GM18951 (cell line): ENCODE measurements around the gene KIF11.

Experiments
- POLR2A ChIP-seq: IDR thresholded peaks from 4 replicates; pipeline ENCODE4 v1.6.1; 2011; ENCODE audit warnings: mild to moderate bottlenecking; ENCODE audit not compliant: insufficient read length, insufficient read depth; ENCODE audit errors: extremely low read depth
- in situ Hi-C: fragments of 300-500 bp; cut with MboI; formaldehyde crosslinking; loops from one replicate; pipeline ENCODE4 v1.12.0; 2022; ENCODE audit warnings: low sequenced_read_pairs, mixed read lengths, inconsistent platforms; ENCODE audit not compliant: unreplicated experiment

Gene KIF11

DNA sequence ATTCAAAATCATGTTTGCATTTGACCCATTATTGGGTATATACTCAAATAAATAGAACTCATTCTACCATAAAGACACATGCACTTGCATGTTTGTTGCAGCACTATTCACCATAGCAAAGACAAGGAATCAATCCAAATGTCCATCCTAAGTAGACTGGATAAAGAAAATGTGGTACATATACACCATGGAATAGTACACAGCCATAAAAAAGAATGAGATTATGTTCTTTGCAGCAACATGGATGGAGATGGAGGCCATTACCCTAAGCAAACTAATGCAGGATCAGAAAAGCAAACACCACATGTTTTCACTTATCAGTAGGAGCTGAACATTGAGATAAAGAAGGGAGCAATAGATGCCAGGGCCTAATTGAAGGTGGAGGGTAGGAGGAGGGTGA, 84.8 kb downstream of the KIF11 start:
- in situ Hi-C loops = no loop called here
- TF ChIP-seq POLR2A = no peak

DNA sequence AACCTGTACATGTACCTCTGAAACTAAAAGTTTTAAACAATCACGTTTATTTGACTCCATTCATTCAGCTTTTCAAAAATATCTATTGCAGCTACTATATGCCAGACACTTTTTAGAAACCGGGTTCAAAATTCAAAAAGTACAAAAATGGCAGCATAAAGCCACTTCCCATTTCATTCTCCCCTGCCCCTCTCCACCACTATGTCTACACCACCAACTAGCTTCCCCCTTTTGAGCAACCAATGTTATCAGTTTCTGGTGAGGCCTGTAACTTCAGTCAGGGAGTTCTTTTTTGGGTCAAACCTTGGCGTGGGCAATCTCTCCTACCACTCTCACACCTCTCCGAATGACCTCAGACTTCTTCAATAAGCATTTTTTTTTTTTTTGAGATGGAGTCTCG, 85.3 kb downstream of the KIF11 start:
- TF ChIP-seq POLR2A = no peak
- in situ Hi-C loops = no loop called here

DNA sequence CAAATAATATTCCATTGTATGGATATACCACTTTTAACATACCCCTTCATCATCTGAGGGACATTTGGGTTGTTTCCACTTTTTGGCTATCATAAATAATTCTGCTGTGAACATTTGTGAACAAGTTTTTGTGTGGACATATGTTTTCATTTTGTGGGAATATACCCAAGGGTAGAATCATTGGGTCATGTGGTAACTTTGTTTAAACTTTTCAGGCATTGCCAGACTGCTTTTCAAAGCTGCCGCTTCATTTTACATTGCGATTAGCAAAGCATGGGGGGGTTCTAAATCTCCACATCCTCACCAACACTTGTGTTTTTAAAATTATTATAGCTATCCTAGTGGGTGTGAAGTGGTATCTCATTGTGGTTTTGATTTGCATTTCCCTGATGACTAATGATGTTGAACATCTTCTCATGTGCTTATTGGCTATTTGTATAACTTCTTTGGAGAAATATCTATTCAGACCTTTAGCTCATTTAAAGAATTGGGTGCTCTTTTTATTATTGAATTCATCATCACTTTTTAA, 88.4 kb downstream of the KIF11 start:
- in situ Hi-C loops = no loop called here
- TF ChIP-seq POLR2A = no peak

DNA sequence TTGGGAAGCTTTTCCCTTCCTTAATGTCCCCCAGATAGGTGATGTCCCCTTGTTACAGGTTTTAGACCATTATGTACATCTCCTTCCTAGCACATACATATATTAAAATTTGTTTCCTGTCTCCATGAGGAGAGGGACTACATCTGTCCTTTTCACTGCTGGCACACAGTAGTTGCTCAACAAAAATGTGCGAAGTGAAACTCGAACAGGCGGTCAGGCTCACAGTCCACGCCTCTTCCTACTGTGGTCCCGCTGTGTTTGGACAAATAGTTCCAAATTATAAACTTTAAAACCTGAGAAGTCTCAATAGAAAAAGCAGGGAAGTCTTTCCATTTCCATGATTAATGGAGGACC, 95.6 kb downstream of the KIF11 start:
- in situ Hi-C loops = no loop called here
- TF ChIP-seq POLR2A = no peak

DNA sequence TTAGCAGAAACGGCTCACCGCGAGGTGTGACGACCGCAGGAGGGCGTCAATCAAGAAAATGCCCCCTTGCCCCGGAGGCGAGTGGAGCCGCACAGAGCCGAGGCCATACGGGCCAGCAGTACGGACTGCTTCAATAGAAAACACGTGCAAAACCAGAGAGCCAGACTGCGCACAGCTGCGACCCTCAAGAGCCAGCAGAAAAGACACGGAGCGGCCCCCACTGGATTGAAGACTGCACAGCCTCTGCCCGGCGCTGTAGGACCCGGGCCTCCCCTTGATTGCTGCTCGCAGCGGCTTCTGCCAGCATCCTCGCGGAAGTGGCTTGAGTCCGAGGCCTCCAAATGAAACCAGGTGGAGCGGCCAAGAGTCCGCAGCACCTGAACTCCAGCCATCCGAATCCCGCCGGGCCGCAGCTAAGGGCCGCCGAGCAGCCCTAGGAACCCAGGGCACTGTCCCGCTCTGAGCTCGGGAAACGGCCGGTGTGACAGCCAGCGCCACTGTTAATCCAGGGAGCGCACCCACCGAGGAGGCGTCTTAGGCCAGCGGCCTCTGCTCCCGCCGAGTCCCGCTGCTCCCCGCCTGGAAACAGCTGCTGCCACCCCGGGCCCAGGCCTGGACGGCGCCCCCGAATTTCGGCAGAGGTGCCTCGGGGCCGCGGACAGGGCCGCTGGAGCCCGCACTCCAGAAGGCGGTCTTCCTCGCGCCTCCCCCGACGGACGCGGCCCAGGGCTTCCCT, 96.2 kb downstream of the KIF11 start:
- in situ Hi-C loops = no loop called here
- TF ChIP-seq POLR2A = no peak

DNA sequence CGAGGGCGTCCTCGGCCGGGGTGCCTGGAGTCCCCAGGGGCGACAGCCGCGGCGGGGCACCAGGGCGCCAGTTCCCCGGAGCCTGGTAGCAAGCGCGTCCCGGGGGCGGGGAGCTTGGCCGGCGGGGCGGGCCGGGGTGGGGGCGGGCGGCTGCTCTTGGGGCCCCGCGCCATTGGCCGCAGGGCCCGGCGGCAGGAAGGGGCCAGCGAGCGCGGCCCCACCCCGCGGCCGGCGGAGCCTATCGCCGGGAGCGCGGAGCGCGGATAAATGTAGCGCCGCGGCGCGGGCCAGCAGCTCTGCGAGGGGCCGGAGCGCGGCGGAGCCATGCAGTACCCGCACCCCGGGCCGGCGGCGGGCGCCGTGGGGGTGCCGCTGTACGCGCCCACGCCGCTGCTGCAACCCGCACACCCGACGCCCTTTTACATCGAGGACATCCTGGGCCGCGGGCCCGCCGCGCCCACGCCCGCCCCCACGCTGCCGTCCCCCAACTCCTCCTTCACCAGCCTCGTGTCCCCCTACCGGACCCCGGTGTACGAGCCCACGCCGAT, 96.8 kb downstream of the KIF11 start, which contains the start of gene HHEX:
HHEX (plus strand) TSS at position 293 of the 548 bp plus-strand sequence; CDS start at position 325, 32 bp downstream.
- no peak for TF ChIP-seq POLR2A
- in situ Hi-C loops = no loop called here

DNA sequence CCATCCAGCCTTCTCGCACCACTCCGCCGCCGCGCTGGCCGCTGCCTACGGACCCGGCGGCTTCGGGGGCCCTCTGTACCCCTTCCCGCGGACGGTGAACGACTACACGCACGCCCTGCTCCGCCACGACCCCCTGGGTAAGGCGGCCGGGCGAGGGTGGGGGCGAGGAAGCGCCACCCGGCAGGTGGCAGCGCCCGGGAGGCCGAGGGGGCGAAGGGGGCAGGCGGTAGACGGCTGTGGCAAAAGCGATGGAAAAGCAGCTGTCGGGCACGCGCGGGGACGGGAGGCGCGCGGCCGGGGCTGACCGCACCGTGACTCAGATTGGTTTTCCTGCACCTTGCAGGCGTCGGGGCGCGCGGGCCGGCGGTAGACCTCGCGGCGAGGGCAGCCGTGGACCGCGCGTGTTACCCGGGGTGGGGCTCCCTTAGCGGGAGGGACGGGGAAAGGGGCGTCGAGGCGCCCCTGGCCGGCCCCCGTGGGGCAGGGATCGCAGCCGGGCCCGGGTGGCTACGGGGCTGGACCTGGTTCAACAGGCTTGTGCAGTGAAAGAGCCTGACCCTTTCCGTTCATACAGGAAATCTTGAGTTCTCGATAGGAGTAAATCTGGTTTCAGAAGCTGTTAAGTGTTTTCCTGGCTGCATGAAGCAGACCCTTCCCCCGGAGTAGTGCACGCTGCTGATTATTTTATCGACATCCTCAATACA, 97.4 kb downstream of the KIF11 start:
- TF ChIP-seq POLR2A = no peak
- in situ Hi-C loops = no loop called here

DNA sequence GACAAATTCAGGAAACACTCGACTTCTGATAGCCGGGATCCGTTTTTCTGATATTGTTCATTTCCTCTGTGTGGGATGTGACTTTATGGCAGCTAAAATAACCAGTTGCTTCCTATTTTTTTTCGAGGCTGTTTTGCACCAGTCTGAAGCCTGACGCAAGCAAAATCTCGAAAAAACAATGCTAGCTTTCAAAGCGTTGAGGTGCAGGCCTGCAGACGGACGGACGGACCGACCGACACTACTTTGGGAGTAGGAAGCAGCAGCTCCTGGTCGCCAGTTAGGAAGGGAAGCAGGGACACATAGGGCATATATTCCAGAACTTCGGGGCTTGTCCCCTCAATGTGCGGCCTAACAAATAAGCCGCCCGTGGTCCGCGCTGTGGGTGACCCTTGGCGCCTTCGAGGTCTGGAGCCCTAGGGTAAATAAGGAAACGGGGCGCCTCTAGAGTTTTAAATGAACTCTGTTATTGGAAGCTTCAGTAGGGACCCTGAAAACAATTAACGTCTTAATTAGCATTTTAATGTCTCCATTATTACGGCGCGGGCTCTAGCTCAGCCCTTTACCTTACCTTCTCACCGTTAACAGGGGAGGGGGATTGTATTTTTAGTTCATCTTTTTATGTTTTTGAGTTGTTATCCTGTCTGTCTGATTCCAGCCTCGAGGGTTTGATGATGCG, 98.1 kb downstream of the KIF11 start:
- in situ Hi-C loops = no loop called here
- TF ChIP-seq POLR2A = no peak

DNA sequence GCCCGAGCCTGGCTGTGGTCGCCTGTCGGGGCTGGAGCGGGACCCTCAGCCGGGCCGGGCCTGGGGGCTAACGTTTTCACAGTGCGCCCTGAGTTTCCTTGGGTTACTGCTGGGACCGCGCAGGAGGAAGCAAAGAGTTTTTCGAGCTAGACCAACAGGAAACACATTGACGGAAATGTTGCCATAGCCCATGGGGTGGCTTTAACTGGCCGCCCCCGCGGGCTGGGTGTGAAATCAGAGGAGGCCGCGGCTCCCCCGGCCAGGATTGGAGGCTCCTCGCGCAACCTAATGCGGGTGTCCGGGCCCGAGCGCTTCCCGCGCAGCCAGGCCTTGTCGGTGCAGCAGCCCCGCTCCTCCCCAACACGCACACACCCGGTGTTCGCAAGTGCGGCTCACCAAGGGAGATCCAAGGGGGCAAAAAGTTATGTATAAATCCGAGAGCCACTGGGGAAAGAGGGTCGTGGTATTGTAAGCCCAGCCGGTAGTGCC, 98.7 kb downstream of the KIF11 start:
- in situ Hi-C loops = no loop called here

DNA sequence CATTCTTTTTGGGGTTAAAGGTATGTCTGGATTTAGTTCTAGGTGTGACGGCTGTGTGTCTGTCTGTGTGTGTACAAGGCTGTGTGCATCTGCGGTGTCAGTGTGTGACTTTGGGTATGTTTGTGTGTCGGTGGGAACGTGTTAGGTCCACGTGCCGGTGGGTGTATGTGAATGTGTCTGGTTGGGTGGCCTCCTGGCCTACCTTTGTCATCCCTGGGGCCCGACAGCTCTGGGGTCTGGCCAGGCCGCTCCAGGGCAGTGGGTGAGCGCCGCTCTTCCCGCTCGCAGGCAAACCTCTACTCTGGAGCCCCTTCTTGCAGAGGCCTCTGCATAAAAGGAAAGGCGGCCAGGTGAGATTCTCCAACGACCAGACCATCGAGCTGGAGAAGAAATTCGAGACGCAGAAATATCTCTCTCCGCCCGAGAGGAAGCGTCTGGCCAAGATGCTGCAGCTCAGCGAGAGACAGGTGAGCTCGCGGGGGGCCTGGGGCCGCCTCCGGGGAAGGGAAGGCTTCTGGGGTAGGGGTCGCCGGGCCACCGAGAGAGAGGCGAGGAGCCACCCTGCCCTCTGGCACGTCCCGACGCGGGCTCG, 99.2 kb downstream of the KIF11 start:
- in situ Hi-C loops = no loop called here
- no peak for TF ChIP-seq POLR2A

More for the DNA sequence above, 98.7 kb downstream of the KIF11 start:
- TF ChIP-seq POLR2A = no peak

DNA sequence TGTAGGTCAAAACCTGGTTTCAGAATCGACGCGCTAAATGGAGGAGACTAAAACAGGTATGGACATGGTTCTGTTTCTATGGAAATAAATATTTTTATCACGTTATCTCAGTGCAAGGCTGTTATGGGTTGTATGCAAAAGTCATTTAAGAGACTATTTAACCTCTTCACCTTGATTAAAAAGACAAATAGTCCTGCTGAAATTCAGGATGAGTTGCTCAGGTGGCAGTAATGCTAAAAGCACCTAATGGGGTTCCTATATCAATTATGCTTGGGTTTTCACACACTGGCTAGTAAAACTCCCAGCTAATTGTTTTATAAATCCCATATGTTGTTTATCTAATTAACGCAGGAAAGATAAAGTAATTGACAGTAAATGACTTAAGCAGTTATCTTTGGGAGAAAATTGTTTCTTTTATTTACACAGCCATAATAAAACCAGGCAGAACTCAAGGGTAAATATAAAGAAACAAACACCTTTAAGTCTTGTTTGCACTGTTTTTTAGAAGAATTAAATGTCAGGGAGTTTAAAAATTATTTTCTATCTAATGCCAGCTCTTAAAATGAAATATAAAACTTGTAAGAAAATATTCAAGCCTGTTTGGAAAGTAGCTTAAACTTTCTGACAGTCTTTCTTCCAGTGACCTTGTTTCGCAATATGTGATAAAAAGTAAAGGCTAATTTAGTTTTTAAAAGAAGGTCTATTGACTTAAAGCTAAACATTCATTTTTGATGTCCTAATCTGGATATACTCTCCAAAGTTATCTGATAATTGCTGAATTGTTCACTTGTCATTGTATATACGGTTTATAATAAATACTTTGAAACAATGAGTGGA, 100.0 kb downstream of the KIF11 start:
- in situ Hi-C loops = no loop called here
- no peak for TF ChIP-seq POLR2A

DNA sequence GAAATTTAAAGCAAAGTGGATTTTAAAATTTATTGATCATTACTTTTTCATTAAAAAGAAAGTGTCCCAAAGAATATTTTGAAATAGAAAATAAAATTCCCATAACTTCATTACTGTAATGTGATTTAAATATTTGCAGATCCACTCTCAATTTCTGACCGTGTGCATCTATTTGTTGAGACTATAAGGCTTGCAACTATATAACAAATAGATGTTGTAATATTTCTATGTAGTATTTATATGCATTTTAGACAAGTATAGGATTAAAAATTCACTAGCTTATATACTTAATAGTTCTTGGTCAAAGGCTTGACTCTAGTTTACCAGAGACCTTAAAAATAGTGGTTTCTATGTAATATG, 100.6 kb downstream of the KIF11 start:
- in situ Hi-C loops = no loop called here
- TF ChIP-seq POLR2A = no peak
